Suprapubic skin (tissue), 4 donors: ENCODE results near the gene CLTCL1.
"Not testable (repeated sequence)": the region's sequence is repeated elsewhere in the genome, so short reads cannot be mapped to it uniquely, and the experiment has no call there.

Source experiments
- CTCF ChIP-seq, 2 donors: fragments of 200-600 bp in 1 of 2; fragments of 450-650 bp in 1 of 2; sonication (generic) in 1 of 2; IDR thresholded peaks; one replicate each; pipeline ENCODE4 v1.5.1; 2016 to 2019; ENCODE audit warnings: antibody characterized with exemption in 2 of 2, mild to moderate bottlenecking in 1 of 2, moderate library complexity in 1 of 2
- EP300 ChIP-seq: sonication (generic); formaldehyde crosslinking; IDR thresholded peaks from one replicate; pipeline ENCODE4 v1.6.1; 2017; ENCODE audit warnings: antibody characterized with exemption
- POLR2A ChIP-seq, 2 donors: fragments of 450-650 bp; IDR thresholded peaks; one replicate each; pipeline ENCODE4 v1.6.1; 2017; ENCODE audit warnings: antibody characterized with exemption in 2 of 2, mild to moderate bottlenecking in 2 of 2, moderate library complexity in 2 of 2
- POLR2AphosphoS5 ChIP-seq, 3 donors: sonication (generic); formaldehyde crosslinking; IDR thresholded peaks; one replicate each; pipeline ENCODE4 v1.6.1; 2017; ENCODE audit warnings: antibody characterized with exemption in 3 of 3

GRCh38 chr22:19156109-19156508 is 135.4 kb downstream of the CLTCL1 start:
- not testable (repeated sequence) for TF ChIP-seq CTCF (IDR thresholded peaks at IDR 0.05); POLR2A (IDR thresholded peaks at IDR 0.05); EP300; POLR2AphosphoS5 (IDR thresholded peaks at IDR 0.05)
